Measurements from ENCODE around the gene SAMD4A. TPM values are rescaled to one million over a fixed set of nuclear protein-coding genes. Genes with fewer than 3 reads are reported as not detected.

The SAMD4A gene
- total RNA-seq, 1 donor from 2014 or later = 14.4 TPM

DNA sequence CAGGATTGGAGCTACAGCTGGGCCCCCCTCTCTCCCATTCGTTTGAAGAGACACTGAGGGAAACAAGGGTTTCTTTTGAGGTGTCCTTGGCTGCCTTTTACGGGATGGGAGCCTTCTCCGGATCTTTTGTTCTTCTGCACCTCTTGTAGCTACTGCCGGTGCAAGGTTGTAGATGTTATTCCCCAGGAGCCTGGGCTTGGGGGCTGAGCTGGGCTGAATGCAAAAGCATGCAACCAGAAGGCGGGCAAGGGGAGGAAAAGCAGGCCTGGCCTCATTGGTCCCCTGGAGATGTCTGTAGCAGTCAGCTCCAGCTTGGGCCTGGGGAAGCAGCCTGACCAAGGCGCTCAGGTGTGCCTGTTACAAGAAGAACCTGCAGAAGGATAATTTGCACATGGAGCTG lies 225.4 kb downstream of the SAMD4A start:
- no peaks in the 10 kb centered on the region for H3K4me1 Mint-ChIP-seq (ENCODE audit: unreplicated experiment)
- no peaks in the 10 kb centered on the region for H3K27me3 Mint-ChIP-seq
- peak; percentile 53 for DNase-seq (ENCODE audit: extremely low spot score, unreplicated experiment)
- TF ChIP-seq, protein P1, sequence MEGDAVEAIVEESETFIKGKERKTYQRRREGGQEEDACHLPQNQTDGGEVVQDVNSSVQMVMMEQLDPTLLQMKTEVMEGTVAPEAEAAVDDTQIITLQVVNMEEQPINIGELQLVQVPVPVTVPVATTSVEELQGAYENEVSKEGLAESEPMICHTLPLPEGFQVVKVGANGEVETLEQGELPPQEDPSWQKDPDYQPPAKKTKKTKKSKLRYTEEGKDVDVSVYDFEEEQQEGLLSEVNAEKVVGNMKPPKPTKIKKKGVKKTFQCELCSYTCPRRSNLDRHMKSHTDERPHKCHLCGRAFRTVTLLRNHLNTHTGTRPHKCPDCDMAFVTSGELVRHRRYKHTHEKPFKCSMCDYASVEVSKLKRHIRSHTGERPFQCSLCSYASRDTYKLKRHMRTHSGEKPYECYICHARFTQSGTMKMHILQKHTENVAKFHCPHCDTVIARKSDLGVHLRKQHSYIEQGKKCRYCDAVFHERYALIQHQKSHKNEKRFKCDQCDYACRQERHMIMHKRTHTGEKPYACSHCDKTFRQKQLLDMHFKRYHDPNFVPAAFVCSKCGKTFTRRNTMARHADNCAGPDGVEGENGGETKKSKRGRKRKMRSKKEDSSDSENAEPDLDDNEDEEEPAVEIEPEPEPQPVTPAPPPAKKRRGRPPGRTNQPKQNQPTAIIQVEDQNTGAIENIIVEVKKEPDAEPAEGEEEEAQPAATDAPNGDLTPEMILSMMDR (conservative IDR thresholded peaks at IDR 0.05) = no peak
- H3K36me3 Mint-ChIP-seq = no peaks in the 10 kb centered on the region
- H3K4me3 Mint-ChIP-seq = no peak overlapping the region
- no peak overlapping the region for H3K27ac Mint-ChIP-seq
- no peaks in the 10 kb centered on the region for H3K9me3 Mint-ChIP-seq

DNA sequence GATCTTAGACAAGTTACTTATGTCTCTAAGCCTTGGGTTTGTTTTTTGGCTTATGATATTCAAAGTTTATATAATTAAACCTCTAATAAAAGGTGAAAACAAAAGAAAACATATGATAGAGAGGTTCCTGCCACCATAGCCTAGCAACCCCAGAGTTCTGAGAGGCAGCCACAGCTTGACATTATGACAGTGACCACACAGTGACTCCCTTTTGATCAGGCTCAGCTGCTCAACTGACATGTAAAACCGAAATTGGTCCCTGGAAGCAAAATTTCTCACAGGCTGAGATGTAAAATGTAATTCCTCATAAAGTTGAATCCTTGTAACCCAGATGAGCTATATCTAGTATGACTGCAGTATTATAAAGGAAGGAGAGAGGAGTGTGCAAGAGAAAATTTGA lies 227.2 kb downstream of the SAMD4A start:
- no peak overlapping the region for H3K27ac Mint-ChIP-seq
- no peaks in the 10 kb centered on the region for H3K9me3 Mint-ChIP-seq
- DNase-seq (ENCODE audit: extremely low spot score, unreplicated experiment) = no peak
- TF ChIP-seq, protein P1 (conservative IDR thresholded peaks at IDR 0.05) = no peak
- no peaks in the 10 kb centered on the region for H3K4me1 Mint-ChIP-seq (ENCODE audit: unreplicated experiment)
- H3K4me3 Mint-ChIP-seq = no peak overlapping the region
- no peaks in the 10 kb centered on the region for H3K27me3 Mint-ChIP-seq
- no peaks in the 10 kb centered on the region for H3K36me3 Mint-ChIP-seq

DNA sequence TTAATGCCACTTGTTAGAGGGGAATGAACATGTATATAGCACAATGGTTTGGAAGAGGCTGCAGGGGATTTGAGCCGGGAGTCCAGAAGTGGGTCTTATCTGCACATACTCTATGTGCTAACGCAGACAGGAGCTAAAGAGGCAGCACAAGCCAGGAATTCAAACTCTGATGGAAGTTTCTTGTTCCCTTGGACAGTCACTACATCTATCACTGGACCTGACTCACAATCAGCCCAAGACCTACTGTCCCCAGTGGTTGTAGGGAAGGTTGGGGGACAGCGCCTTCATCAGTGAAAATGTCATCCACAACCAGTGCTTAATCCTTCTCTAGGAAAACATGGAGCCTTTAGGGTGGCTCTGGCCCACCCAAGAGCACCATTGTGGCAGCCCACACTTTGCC lies 227.9 kb downstream of the SAMD4A start:
- peaks cover under 1% of the 10 kb centered on the region for H3K27me3 Mint-ChIP-seq
- no peak overlapping the region for H3K27ac Mint-ChIP-seq
- no peaks in the 10 kb centered on the region for H3K36me3 Mint-ChIP-seq
- TF ChIP-seq, protein P1 (conservative IDR thresholded peaks at IDR 0.05) = no peak
- H3K4me3 Mint-ChIP-seq = no peak overlapping the region
- H3K9me3 Mint-ChIP-seq = no peaks in the 10 kb centered on the region
- H3K4me1 Mint-ChIP-seq (ENCODE audit: unreplicated experiment) = no peaks in the 10 kb centered on the region
- no peak for DNase-seq (ENCODE audit: extremely low spot score, unreplicated experiment)

DNA sequence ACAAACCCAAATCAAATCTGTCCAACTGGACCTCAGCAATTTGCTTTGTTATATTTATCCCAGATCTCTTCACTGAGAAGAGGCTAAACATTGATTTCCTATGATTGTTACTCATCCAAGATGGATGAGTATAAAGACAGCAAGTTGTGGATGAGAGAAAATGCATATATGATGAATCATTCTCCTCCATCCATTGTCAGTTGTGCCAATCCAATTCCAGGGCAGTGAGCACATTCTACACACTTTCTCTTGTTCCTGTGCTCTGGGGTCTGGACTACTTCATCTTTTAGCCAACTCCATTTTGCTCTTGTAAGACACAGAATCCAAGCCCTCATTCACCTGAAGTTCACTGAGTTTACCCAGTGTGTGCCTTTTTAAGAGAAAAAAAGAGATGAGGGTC lies 230.0 kb downstream of the SAMD4A start:
- no peak overlapping the region for H3K4me3 Mint-ChIP-seq
- no peaks in the 10 kb centered on the region for H3K9me3 Mint-ChIP-seq
- H3K4me1 Mint-ChIP-seq (ENCODE audit: unreplicated experiment) = no peaks in the 10 kb centered on the region
- H3K27me3 Mint-ChIP-seq = peaks cover 12% of the 10 kb centered on the region
- DNase-seq (ENCODE audit: extremely low spot score, unreplicated experiment) = no peak
- TF ChIP-seq, protein P1 (conservative IDR thresholded peaks at IDR 0.05) = no peak
- no peak overlapping the region for H3K27ac Mint-ChIP-seq
- H3K36me3 Mint-ChIP-seq = no peaks in the 10 kb centered on the region

DNA sequence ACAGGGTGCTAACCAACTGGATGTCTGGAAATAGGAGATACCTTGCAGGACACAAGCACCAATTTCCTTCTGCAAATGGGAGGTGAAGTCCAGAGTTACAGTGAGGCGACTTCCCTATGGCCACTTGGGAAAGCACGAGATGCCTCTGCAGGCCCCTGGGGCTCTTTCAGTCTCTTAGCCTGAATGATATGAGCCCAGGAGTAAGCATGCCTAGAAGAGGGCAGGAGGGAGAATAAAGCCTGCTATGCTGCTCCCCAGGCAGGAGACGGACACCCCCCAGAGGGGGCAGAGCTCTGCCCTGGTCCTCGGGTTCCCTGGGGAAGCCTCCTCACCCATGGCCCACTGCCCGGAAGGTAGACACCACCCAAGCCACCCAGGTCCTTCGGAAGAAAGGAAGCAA lies 230.6 kb downstream of the SAMD4A start:
- no peaks in the 10 kb centered on the region for H3K4me1 Mint-ChIP-seq (ENCODE audit: unreplicated experiment)
- no peaks in the 10 kb centered on the region for H3K36me3 Mint-ChIP-seq
- H3K4me3 Mint-ChIP-seq = no peak overlapping the region
- peaks cover 13% of the 10 kb centered on the region for H3K27me3 Mint-ChIP-seq
- TF ChIP-seq, protein P1 (conservative IDR thresholded peaks at IDR 0.05) = no peak
- H3K27ac Mint-ChIP-seq = no peak overlapping the region
- DNase-seq (ENCODE audit: extremely low spot score, unreplicated experiment) = no peak
- no peaks in the 10 kb centered on the region for H3K9me3 Mint-ChIP-seq

DNA sequence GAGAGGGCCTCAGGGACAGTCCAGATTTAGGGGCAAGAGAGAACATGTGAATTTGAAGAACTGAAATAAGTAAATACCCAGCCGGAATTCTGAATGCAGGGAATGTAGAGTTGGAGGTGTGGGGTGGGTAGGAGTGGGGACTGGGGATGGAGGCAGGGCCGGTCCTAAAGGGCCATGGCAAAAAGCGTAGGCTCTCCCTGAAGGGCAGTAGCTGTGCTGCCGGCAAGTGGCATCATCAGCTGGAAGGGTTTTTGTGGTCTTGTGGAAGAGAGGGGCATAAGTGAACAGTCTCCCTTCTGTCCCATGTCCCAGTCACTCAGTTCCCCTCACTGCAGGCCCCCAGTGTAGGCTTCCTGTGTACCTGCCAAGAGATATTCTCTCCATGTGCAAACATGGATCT lies 231.1 kb downstream of the SAMD4A start:
- Mint-ChIP-seq H3K27ac (no peak overlapping the region), H3K9me3 (no peaks in the 10 kb centered on the region), H3K27me3 (peaks cover 14% of the 10 kb centered on the region), H3K4me1 (ENCODE audit: unreplicated experiment) (no peaks in the 10 kb centered on the region), H3K4me3 (no peak overlapping the region), H3K36me3 (no peaks in the 10 kb centered on the region)
- TF ChIP-seq, protein P1 (conservative IDR thresholded peaks at IDR 0.05) = no peak
- DNase-seq (ENCODE audit: extremely low spot score, unreplicated experiment) = no peak
